ENCODE results near the gene TIMP4. TPM values are rescaled to one million over a fixed set of nuclear protein-coding genes. Genes with fewer than 3 reads are reported as not detected.

TIMP4 gene
- total RNA-seq, 1 experiment from 2014 or later, result 8.4 TPM

- Histone ChIP-seq H2AK5ac (ENCODE audit: insufficient read length, low read length) (no peak overlapping the region), H3K9ac (ENCODE audit: extremely low read depth, insufficient read length, low read length) (no peak overlapping the region), H3K4me2 (ENCODE audit: insufficient read depth, insufficient read length, low read length) (no peak overlapping the region), H3K79me2 (ENCODE audit: insufficient read depth, low read length) (no peaks in the 10 kb centered on the region), H2BK15ac (ENCODE audit: low read depth, low read length) (no peak overlapping the region), H2BK5ac (ENCODE audit: insufficient read length, low read length) (no peak overlapping the region), H3K27ac (ENCODE audit: insufficient read length, low read depth, low read length) (no peak overlapping the region), H3K14ac (ENCODE audit: insufficient read depth, low read length) (no peak overlapping the region), H3K4me1 (ENCODE audit: insufficient read depth, low read length) (no peaks in the 10 kb centered on the region), H3K56ac (ENCODE audit: insufficient read length, low read depth, low read length) (no peak overlapping the region), H2AFZ (ENCODE audit: low read length) (no peak overlapping the region), H4K91ac (ENCODE audit: insufficient read length, low read depth, low read length) (no peak overlapping the region), H2BK20ac (ENCODE audit: low read depth, low read length, poor library complexity, severe bottlenecking) (no peak overlapping the region), H2BK12ac (ENCODE audit: insufficient read length, low read depth, low read length) (no peak overlapping the region), H3K18ac (ENCODE audit: insufficient read length, low read depth, low read length) (no peak overlapping the region), H2BK120ac (ENCODE audit: low read depth, low read length, poor library complexity, severe bottlenecking) (no peak overlapping the region), H3K9me3 (ENCODE audit: control insufficient read depth, low read depth, low read length) (no peaks in the 10 kb centered on the region), H4K20me1 (ENCODE audit: control insufficient read depth, insufficient read depth, insufficient read length) (no peaks in the 10 kb centered on the region), H4K8ac (replicated peaks; ENCODE audit: insufficient read length, low read depth, low read length) (no peak overlapping the region), H3K23ac (ENCODE audit: insufficient read length, low read depth, low read length) (no peak overlapping the region), H3T11ph (ENCODE audit: low read length) (no peak overlapping the region), H3K79me1 (ENCODE audit: insufficient read depth, low read depth, low read length, poor library complexity, severe bottlenecking) (no peaks in the 10 kb centered on the region), H3K4ac (ENCODE audit: low read depth, low read length) (no peak overlapping the region), H3K27me3 (ENCODE audit: insufficient read depth, low read length) (no peaks in the 10 kb centered on the region), H3K23me2 (ENCODE audit: insufficient read length, low read depth, low read length, poor library complexity, severe bottlenecking) (no peaks in the 10 kb centered on the region), H4K5ac (ENCODE audit: insufficient read length, low read depth, low read length) (no peak overlapping the region)
- Mint-ChIP-seq H3K36me3 (ENCODE audit: insufficient read depth in 1 of 3, low read depth in 3 of 3) (no peaks in the 10 kb centered on the region; a peak in 1 of 7 replicates), H3K4me3 (no peak overlapping the region), H3K4me1 (peaks cover 4 to 7% of the 10 kb centered on the region in 2 experiments; a peak in 1 of 4 replicates), H3K27me3 (ENCODE audit: low read depth) (no peaks in the 10 kb centered on the region), H3K27ac (no peak overlapping the region), H3K9me3 (no peaks in the 10 kb centered on the region)
- peak; percentile 37 for DNase-seq
- WGBS (ENCODE audit: extremely low coverage, insufficient read length, low lambda C conversion rate), result no CpG with 5 or more reads among the region's 3 CpGs
- peak; percentile 38; the same call in 2 of the 3 replicates for TF ChIP-seq CTCF (conservative IDR thresholded peaks at IDR 0.05)
Observed at GRCh38 chr3:12194669-12195161, 36.0 kb upstream of the TIMP4 start.
